Activated CD4-positive, alpha-beta T cell treated with anti-CD3 and anti-CD28 coated beads for 36 hours (primary cell): ENCODE data around the gene CLEC18A. TPM values are rescaled to one million over a fixed set of nuclear protein-coding genes. Genes with fewer than 3 reads are reported as not detected.
"Not testable (repeated sequence)": the region's sequence is repeated elsewhere in the genome, so short reads cannot be mapped to it uniquely, and the experiment has no call there.

Experiments
- ATAC-seq: fragments of 200-7000 bp; cut with Tn5 transposase; one replicate; pipeline ENCODE4 v1.10.0; 2021; ENCODE audit warnings: mild to moderate bottlenecking, moderate library complexity
- CTCF ChIA-PET: fragments of 350-600 bp; sonication (Branson Sonifier 250); formaldehyde crosslinking; loops from one replicate; lab custom pipeline; 2021; ENCODE audit warnings: antibody characterized with exemption; lab: Charles Lee
- POLR2A ChIA-PET: fragments of 350-600 bp; sonication (Branson Sonifier 250); formaldehyde crosslinking; loops from one replicate; lab custom pipeline; 2021; ENCODE audit warnings: antibody characterized with exemption, inconsistent platforms; lab: Charles Lee
- DNase-seq: peaks from one replicate; pipeline ENCODE4 v3.0.0-alpha.2; 2020
- H3K27ac Mint-ChIP-seq: one replicate; pipeline ENCODE4 v1.8.0; 2021; ENCODE audit warnings: mixed read lengths
- H3K27me3 Mint-ChIP-seq: one replicate; pipeline ENCODE4 v1.8.0; 2021; ENCODE audit warnings: mixed read lengths
- H3K36me3 Mint-ChIP-seq: one replicate; pipeline ENCODE4 v1.8.0; 2021; ENCODE audit warnings: low read depth, mixed read lengths
- H3K4me1 Mint-ChIP-seq: one replicate; pipeline ENCODE4 v1.8.0; 2021; ENCODE audit warnings: mixed read lengths
- H3K4me3 Mint-ChIP-seq: one replicate; pipeline ENCODE4 v1.8.0; 2021; ENCODE audit warnings: mild to moderate bottlenecking, moderate library complexity, mixed read lengths
- H3K9me3 Mint-ChIP-seq: one replicate; pipeline ENCODE4 v1.8.0; 2021; ENCODE audit warnings: low read depth, mixed read lengths
- intact Hi-C, 2 experiments: fragments of 100-400 bp; cut with DNase I in 1 of 2; cut with micrococcal nuclease in 1 of 2; formaldehyde crosslinking; loops; one replicate each; pipeline versions ENCODE4 v1.14.2 to v1.15.1; 2022 to 2024; cut with DNase I, micrococcal nuclease
- total RNA-seq, 2 experiments: library from RNA; stranded (reverse); gene quantifications; one replicate each; pipeline ENCODE4 v1.2.3, GENCODE V29; 2021

Gene CLEC18A
- total RNA-seq, 2 experiments from 2014 or later, result 0.32 to 0.37 TPM

GRCh38 chr16:69963312-69963711 lies 12.2 kb downstream of the CLEC18A start:
- H3K27ac Mint-ChIP-seq, H3K9me3 Mint-ChIP-seq, CTCF ChIA-PET, H3K36me3 Mint-ChIP-seq, POLR2A ChIA-PET, H3K4me3 Mint-ChIP-seq, DNase-seq, intact Hi-C loops, H3K27me3 Mint-ChIP-seq, H3K4me1 Mint-ChIP-seq, ATAC-seq: not testable (repeated sequence)

GRCh38 chr16:69964960-69965660 lies 14.0 kb downstream of the CLEC18A start:
- H3K36me3 Mint-ChIP-seq, H3K9me3 Mint-ChIP-seq, CTCF ChIA-PET, H3K27ac Mint-ChIP-seq, H3K27me3 Mint-ChIP-seq, H3K4me3 Mint-ChIP-seq, DNase-seq, intact Hi-C loops, H3K4me1 Mint-ChIP-seq, POLR2A ChIA-PET: not testable (repeated sequence)
- peak; percentile 39 for ATAC-seq

- H3K36me3 Mint-ChIP-seq, H3K9me3 Mint-ChIP-seq, CTCF ChIA-PET, intact Hi-C loops, POLR2A ChIA-PET, H3K27ac Mint-ChIP-seq, H3K27me3 Mint-ChIP-seq, H3K4me3 Mint-ChIP-seq, DNase-seq, ATAC-seq, H3K4me1 Mint-ChIP-seq: not testable (repeated sequence)
These were observed 14.5 kb downstream of the CLEC18A start for GRCh38 chr16:69965661-69966054.

- ATAC-seq, DNase-seq, H3K4me1 Mint-ChIP-seq, H3K27me3 Mint-ChIP-seq, POLR2A ChIA-PET, H3K4me3 Mint-ChIP-seq, intact Hi-C loops, H3K36me3 Mint-ChIP-seq, H3K9me3 Mint-ChIP-seq, H3K27ac Mint-ChIP-seq, CTCF ChIA-PET: not testable (repeated sequence)
These were observed 16.6 kb downstream of the CLEC18A start for GRCh38 chr16:69967688-69968087.

- POLR2A ChIA-PET, H3K27me3 Mint-ChIP-seq, ATAC-seq, H3K27ac Mint-ChIP-seq, H3K36me3 Mint-ChIP-seq, H3K4me1 Mint-ChIP-seq, DNase-seq, CTCF ChIA-PET, H3K9me3 Mint-ChIP-seq, H3K4me3 Mint-ChIP-seq, intact Hi-C loops: not testable (repeated sequence)
These were observed 17.0 kb downstream of the CLEC18A start for GRCh38 chr16:69968125-69968524.

GRCh38 chr16:69969657-69970056 lies 18.5 kb downstream of the CLEC18A start:
- DNase-seq, CTCF ChIA-PET, H3K27ac Mint-ChIP-seq, H3K27me3 Mint-ChIP-seq, H3K4me3 Mint-ChIP-seq, intact Hi-C loops, ATAC-seq, POLR2A ChIA-PET, H3K36me3 Mint-ChIP-seq, H3K9me3 Mint-ChIP-seq, H3K4me1 Mint-ChIP-seq: not testable (repeated sequence)

- H3K27me3 Mint-ChIP-seq, intact Hi-C loops, CTCF ChIA-PET, H3K4me1 Mint-ChIP-seq, H3K9me3 Mint-ChIP-seq, H3K36me3 Mint-ChIP-seq, POLR2A ChIA-PET, DNase-seq, H3K27ac Mint-ChIP-seq, H3K4me3 Mint-ChIP-seq, ATAC-seq: not testable (repeated sequence)
These were observed 21.0 kb downstream of the CLEC18A start for GRCh38 chr16:69972120-69972519.

- H3K4me1 Mint-ChIP-seq, H3K36me3 Mint-ChIP-seq, ATAC-seq, intact Hi-C loops, H3K9me3 Mint-ChIP-seq, H3K27ac Mint-ChIP-seq, H3K4me3 Mint-ChIP-seq, POLR2A ChIA-PET, H3K27me3 Mint-ChIP-seq, CTCF ChIA-PET, DNase-seq: not testable (repeated sequence)
These were observed 21.8 kb downstream of the CLEC18A start for GRCh38 chr16:69972935-69973334.

- intact Hi-C loops, CTCF ChIA-PET, ATAC-seq, POLR2A ChIA-PET, H3K4me3 Mint-ChIP-seq, H3K36me3 Mint-ChIP-seq, H3K27me3 Mint-ChIP-seq, H3K27ac Mint-ChIP-seq, H3K4me1 Mint-ChIP-seq, H3K9me3 Mint-ChIP-seq, DNase-seq: not testable (repeated sequence)
These were observed 34.1 kb downstream of the CLEC18A start for GRCh38 chr16:69985196-69985595.

- H3K27ac Mint-ChIP-seq, H3K4me1 Mint-ChIP-seq, H3K27me3 Mint-ChIP-seq, POLR2A ChIA-PET, intact Hi-C loops, ATAC-seq, DNase-seq, H3K9me3 Mint-ChIP-seq, H3K36me3 Mint-ChIP-seq, H3K4me3 Mint-ChIP-seq, CTCF ChIA-PET: not testable (repeated sequence)
These were observed 46.8 kb downstream of the CLEC18A start for GRCh38 chr16:69997956-69998355.

GRCh38 chr16:69999801-70000200 lies 48.7 kb downstream of the CLEC18A start:
- intact Hi-C loops, CTCF ChIA-PET, POLR2A ChIA-PET, H3K36me3 Mint-ChIP-seq, DNase-seq, ATAC-seq, H3K4me3 Mint-ChIP-seq, H3K9me3 Mint-ChIP-seq, H3K27ac Mint-ChIP-seq, H3K27me3 Mint-ChIP-seq, H3K4me1 Mint-ChIP-seq: not testable (repeated sequence)

- H3K36me3 Mint-ChIP-seq, H3K4me3 Mint-ChIP-seq, ATAC-seq, intact Hi-C loops, H3K27me3 Mint-ChIP-seq, CTCF ChIA-PET, DNase-seq, H3K9me3 Mint-ChIP-seq, H3K27ac Mint-ChIP-seq, POLR2A ChIA-PET, H3K4me1 Mint-ChIP-seq: not testable (repeated sequence)
These were observed 52.4 kb downstream of the CLEC18A start for GRCh38 chr16:70003511-70003910.
